Urinary bladder (tissue), 4 donors: ENCODE measurements around the gene PXYLP1. TPM values are rescaled to one million over a fixed set of nuclear protein-coding genes. Genes with fewer than 3 reads are reported as not detected.
"Not testable (repeated sequence)": the region's sequence is repeated elsewhere in the genome, so short reads cannot be mapped to it uniquely, and the experiment has no call there.

Experiments
- DNase-seq: peaks from one replicate; pipeline ENCODE4 v3.0.0-alpha.2; 2015; ENCODE audit errors: extremely low spot score
- H3K27ac ChIP-seq: one replicate; pipeline ENCODE4 v1.5.1; 2013; ENCODE audit warnings: low read depth, mild to moderate bottlenecking, moderate library complexity
- H3K36me3 ChIP-seq: one replicate; pipeline ENCODE4 v1.6.1; 2013; ENCODE audit warnings: mild to moderate bottlenecking, moderate library complexity; ENCODE audit not compliant: insufficient read depth
- H3K4me1 ChIP-seq: one replicate; pipeline ENCODE4 v1.6.1; 2013; ENCODE audit warnings: mild to moderate bottlenecking, moderate library complexity; ENCODE audit not compliant: insufficient read depth
- H3K4me3 ChIP-seq: one replicate; pipeline ENCODE4 v1.5.1; 2013; ENCODE audit warnings: low read depth, low read length
- WGBS: extraction: QIAGEN DNeasy Blood & Tissue Kit; methylation state at CpG from one replicate; pipeline ENCODE4 v1.1.7; 2013; 5-methylcytosine and 5-hydroxymethylcytosine counted together
- polyA plus RNA-seq: library from polyadenylated mRNA; stranded (reverse); fragments of 200-250 nt; gene quantifications from one replicate; pipeline ENCODE4 v1.2.3, GENCODE V29; 2013
- total RNA-seq: library from RNA; depleted of rRNA; stranded (reverse); fragments of >200 nt; gene quantifications from one replicate; pipeline ENCODE4 v1.2.3, GENCODE V29; 2014
- donor health status: healthy with polysubstance abuse.
- donor health status: healthy.

The PXYLP1 gene
- total RNA-seq (32.6 TPM), polyA plus RNA-seq (6.2 TPM)

GRCh38 chr3:141231101-141231951 lies at the start of gene PXYLP1:
TSS of gene PXYLP1 (plus strand) at chr3:141231825. CDS start at chr3:141260176, 28,351 bp downstream.
- no peaks in the 10 kb centered on the region for H3K36me3 ChIP-seq
- peak; percentile 67 for DNase-seq
- peak within 1 kb of the TSS; percentile 81 for H3K4me3 ChIP-seq
- no peaks in the 10 kb centered on the region for H3K4me1 ChIP-seq
- WGBS: under 1% methylated on average over 92 of the region's 92 CpGs
- H3K27ac ChIP-seq: peak within 1 kb of the TSS; percentile 85

- Histone ChIP-seq H3K36me3 (no peaks in the 10 kb centered on the region), H3K4me3 (no peak overlapping the region), H3K27ac (no peak overlapping the region), H3K4me1 (no peaks in the 10 kb centered on the region)
- DNase-seq: no peak
- 39% methylated on average over 2 of the region's 2 CpGs for WGBS
Measured at GRCh38 chr3:141183606-141184005, 48.0 kb upstream of the PXYLP1 start.

GRCh38 chr3:141184430-141184829 lies 47.2 kb upstream of the PXYLP1 start:
- 87% methylated on average over 4 of the region's 4 CpGs for WGBS
- Histone ChIP-seq H3K36me3 (no peaks in the 10 kb centered on the region), H3K27ac (no peak overlapping the region), H3K4me3 (no peak overlapping the region), H3K4me1 (no peaks in the 10 kb centered on the region)
- DNase-seq: no peak

- H3K4me1 ChIP-seq: no peaks in the 10 kb centered on the region
- WGBS: 79% methylated on average over 2 of the region's 2 CpGs
- no peak for DNase-seq
- H3K27ac ChIP-seq: no peak overlapping the region
- no peak overlapping the region for H3K4me3 ChIP-seq
- H3K36me3 ChIP-seq: no peaks in the 10 kb centered on the region
Measured at GRCh38 chr3:141191097-141191749, 40.4 kb upstream of the PXYLP1 start.

GRCh38 chr3:141192345-141192744 lies 39.3 kb upstream of the PXYLP1 start:
- Histone ChIP-seq H3K4me3 (no peak overlapping the region), H3K36me3 (no peaks in the 10 kb centered on the region), H3K4me1 (no peaks in the 10 kb centered on the region), H3K27ac (no peak overlapping the region)
- peak; percentile 90 for DNase-seq
- 12% methylated on average over 11 of the region's 11 CpGs for WGBS

- Histone ChIP-seq H3K36me3 (no peaks in the 10 kb centered on the region), H3K4me1 (no peaks in the 10 kb centered on the region), H3K27ac (no peak overlapping the region), H3K4me3 (no peak overlapping the region)
- 82% methylated on average over 13 of the region's 13 CpGs for WGBS
- DNase-seq: no peak
Measured at GRCh38 chr3:141193066-141193830, 38.4 kb upstream of the PXYLP1 start.

GRCh38 chr3:141201122-141201521 lies 30.5 kb upstream of the PXYLP1 start:
- WGBS: 57% methylated on average over 3 of the region's 3 CpGs
- DNase-seq: no peak

GRCh38 chr3:141202682-141203081 lies 28.9 kb upstream of the PXYLP1 start:
- Histone ChIP-seq H3K4me1 (no peaks in the 10 kb centered on the region), H3K36me3 (no peaks in the 10 kb centered on the region), H3K4me3 (no peak overlapping the region), H3K27ac (no peak overlapping the region)
- no peak for DNase-seq
- WGBS: 71% methylated on average over 4 of the region's 4 CpGs

More at GRCh38 chr3:141201122-141201521, 30.5 kb upstream of the PXYLP1 start:
- Histone ChIP-seq H3K4me1 (no peaks in the 10 kb centered on the region), H3K27ac (no peak overlapping the region), H3K4me3 (no peak overlapping the region), H3K36me3 (no peaks in the 10 kb centered on the region)

GRCh38 chr3:141203866-141204265 lies 27.8 kb upstream of the PXYLP1 start:
- DNase-seq: no peak
- Histone ChIP-seq H3K27ac (no peak overlapping the region), H3K4me1 (no peaks in the 10 kb centered on the region), H3K36me3 (no peaks in the 10 kb centered on the region), H3K4me3 (no peak overlapping the region)
- WGBS: 80% methylated on average over 4 of the region's 4 CpGs

GRCh38 chr3:141204343-141204742 lies 27.3 kb upstream of the PXYLP1 start:
- WGBS: 88% methylated on average over 4 of the region's 4 CpGs
- no peak for DNase-seq
- Histone ChIP-seq H3K4me3 (no peak overlapping the region), H3K36me3 (no peaks in the 10 kb centered on the region), H3K27ac (no peak overlapping the region), H3K4me1 (no peaks in the 10 kb centered on the region)

- H3K27ac ChIP-seq, H3K4me3 ChIP-seq, DNase-seq, H3K4me1 ChIP-seq, H3K36me3 ChIP-seq: not testable (repeated sequence)
- WGBS: 60% methylated on average over 1 of the region's 1 CpG
Measured at GRCh38 chr3:141211306-141211705, 20.3 kb upstream of the PXYLP1 start.

GRCh38 chr3:141212101-141212500 lies 19.5 kb upstream of the PXYLP1 start:
- H3K4me1 ChIP-seq: no peaks in the 10 kb centered on the region
- no peaks in the 10 kb centered on the region for H3K36me3 ChIP-seq
- no peak overlapping the region for H3K4me3 ChIP-seq
- WGBS: 81% methylated on average over 2 of the region's 2 CpGs
- no peak overlapping the region for H3K27ac ChIP-seq
- DNase-seq: no peak

GRCh38 chr3:141212555-141212954 lies 19.1 kb upstream of the PXYLP1 start:
- Histone ChIP-seq H3K36me3 (no peaks in the 10 kb centered on the region), H3K27ac (no peak overlapping the region), H3K4me3 (no peak overlapping the region), H3K4me1 (no peaks in the 10 kb centered on the region)
- no peak for DNase-seq
